KOPT-K1 (cell line): ENCODE results near the gene TRMT44.

Experiments
- H3K27ac ChIP-seq: fragments of 200-600 bp; sonication (generic); 2 replicates; pipeline ENCODE4 v1.5.1; 2016; ENCODE audit warnings: antibody characterized with exemption, mild to moderate bottlenecking, low read depth, low read length; ENCODE audit not compliant: poor library complexity, severe bottlenecking
- H3K36me3 ChIP-seq: fragments of 200-600 bp; sonication (generic); 2 replicates; pipeline ENCODE4 v1.5.1; 2017; ENCODE audit warnings: antibody characterized with exemption, mild to moderate bottlenecking, low read length, moderate library complexity; ENCODE audit not compliant: insufficient read depth
- H3K9me3 ChIP-seq: fragments of 200-600 bp; sonication (generic); 2 replicates; pipeline ENCODE4 v1.5.1; 2017; ENCODE audit warnings: antibody characterized with exemption, low read length, mild to moderate bottlenecking; ENCODE audit not compliant: insufficient read depth, poor library complexity, severe bottlenecking

Gene TRMT44

DNA sequence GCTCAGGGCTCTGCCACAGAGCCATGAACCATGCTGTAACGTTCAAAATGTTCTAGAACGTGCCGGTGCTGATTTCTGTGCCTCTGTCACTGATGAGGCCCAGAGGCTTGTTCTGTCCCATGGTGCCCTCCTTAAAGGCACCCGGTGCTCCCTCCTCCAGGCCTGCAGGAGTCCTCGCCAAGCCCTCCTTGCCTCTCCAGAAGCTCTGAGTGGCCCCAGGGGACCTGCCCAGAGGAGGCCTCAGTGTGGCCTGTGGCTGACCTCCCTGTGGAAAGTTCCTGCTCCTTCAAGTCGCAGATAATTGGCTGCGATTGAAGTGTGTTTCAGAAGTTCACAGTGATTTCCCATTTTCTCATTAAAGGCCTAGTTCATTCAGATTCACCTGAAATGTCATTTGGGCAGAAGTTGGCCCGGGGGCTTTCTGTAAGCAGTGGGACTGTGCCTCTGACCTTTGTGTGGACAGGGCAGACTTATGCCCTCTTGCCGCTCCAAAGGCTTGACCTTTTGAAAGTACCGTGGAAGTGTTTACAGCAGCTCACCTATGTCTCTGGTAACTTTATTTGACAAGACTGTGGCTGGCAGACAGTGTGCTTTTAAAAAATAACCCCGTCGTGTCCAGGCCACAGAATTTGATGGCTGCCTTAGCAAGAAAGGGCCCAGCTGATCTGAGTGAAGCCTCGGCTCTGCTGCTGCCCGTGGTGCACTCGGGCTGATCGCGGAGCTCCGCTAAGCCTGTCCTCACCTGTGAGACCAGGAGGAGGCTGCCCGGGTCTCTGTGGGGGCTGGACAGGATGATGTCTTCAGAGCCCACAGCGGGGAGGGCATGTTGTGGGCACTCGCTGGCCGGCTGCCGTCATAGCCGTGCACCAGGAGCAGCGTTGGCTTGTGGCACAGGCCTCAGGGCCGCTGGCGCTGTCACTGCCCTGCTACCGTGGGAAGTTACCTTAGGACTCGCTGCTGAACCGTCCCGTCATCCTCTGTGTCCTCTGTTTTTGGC is 25.3 kb downstream of the TRMT44 start:
- H3K27ac ChIP-seq, result no peak overlapping the region
- peaks cover 95% of the 10 kb centered on the region for H3K36me3 ChIP-seq
- H3K9me3 ChIP-seq, result no peaks in the 10 kb centered on the region

- Histone ChIP-seq H3K9me3 (no peaks in the 10 kb centered on the region), H3K27ac (no peak overlapping the region), H3K36me3 (peaks cover 96% of the 10 kb centered on the region)
Observed at GRCh38 chr4:8467016-8467415, 26.4 kb downstream of the TRMT44 start.

- Histone ChIP-seq H3K36me3 (peaks cover 89% of the 10 kb centered on the region), H3K27ac (no peak overlapping the region), H3K9me3 (no peaks in the 10 kb centered on the region)
Observed at GRCh38 chr4:8468746-8469535, 28.4 kb downstream of the TRMT44 start.

- peaks cover 83% of the 10 kb centered on the region for H3K36me3 ChIP-seq
- no peaks in the 10 kb centered on the region for H3K9me3 ChIP-seq
- H3K27ac ChIP-seq, result no peak overlapping the region
Observed at GRCh38 chr4:8469550-8469949, 29.0 kb downstream of the TRMT44 start.

- H3K36me3 ChIP-seq, result peaks cover 79% of the 10 kb centered on the region
- no peak overlapping the region for H3K27ac ChIP-seq
Observed at GRCh38 chr4:8470451-8471024, 30.0 kb downstream of the TRMT44 start.

DNA sequence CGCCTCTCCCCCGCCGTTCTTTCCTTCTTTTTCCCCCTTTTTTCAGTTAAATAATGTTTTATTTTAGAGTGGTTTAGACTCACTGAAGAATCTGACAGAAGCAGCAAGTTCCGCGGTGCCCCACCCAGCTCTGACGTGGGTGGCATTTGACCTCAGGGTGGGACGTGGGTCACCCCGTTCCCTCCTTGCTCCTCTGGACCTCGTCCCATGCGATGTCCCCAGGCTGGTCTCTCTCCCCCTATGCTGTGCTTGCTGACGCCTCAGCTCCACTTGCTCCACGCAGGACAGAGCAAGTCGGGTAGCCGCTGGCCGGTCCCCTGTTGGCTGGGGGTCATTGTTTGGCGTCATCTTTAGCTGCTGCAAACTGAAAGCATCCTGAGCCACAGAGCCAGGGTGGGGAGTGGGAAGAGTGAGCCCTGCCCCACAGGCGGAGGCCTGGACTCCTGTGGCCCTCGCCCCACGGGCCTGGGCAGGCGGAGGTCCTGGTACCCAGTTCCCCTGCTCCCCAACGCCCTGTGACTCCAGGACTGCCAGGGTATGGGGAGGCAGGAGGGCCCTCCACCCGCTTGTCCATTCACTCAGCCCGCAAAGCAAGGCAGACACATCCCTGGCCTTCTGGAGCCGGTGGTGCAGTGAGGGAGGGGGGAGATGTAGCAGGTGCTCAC is 30.8 kb downstream of the TRMT44 start:
- peaks cover 79% of the 10 kb centered on the region for H3K36me3 ChIP-seq
- no peak overlapping the region for H3K27ac ChIP-seq
- no peaks in the 10 kb centered on the region for H3K9me3 ChIP-seq

More at GRCh38 chr4:8470451-8471024, 30.0 kb downstream of the TRMT44 start:
- no peaks in the 10 kb centered on the region for H3K9me3 ChIP-seq

GRCh38 chr4:8472158-8472688 is 31.6 kb downstream of the TRMT44 start:
- H3K9me3 ChIP-seq, result no peaks in the 10 kb centered on the region
- H3K27ac ChIP-seq, result no peak overlapping the region
- H3K36me3 ChIP-seq, result peaks cover 79% of the 10 kb centered on the region

DNA sequence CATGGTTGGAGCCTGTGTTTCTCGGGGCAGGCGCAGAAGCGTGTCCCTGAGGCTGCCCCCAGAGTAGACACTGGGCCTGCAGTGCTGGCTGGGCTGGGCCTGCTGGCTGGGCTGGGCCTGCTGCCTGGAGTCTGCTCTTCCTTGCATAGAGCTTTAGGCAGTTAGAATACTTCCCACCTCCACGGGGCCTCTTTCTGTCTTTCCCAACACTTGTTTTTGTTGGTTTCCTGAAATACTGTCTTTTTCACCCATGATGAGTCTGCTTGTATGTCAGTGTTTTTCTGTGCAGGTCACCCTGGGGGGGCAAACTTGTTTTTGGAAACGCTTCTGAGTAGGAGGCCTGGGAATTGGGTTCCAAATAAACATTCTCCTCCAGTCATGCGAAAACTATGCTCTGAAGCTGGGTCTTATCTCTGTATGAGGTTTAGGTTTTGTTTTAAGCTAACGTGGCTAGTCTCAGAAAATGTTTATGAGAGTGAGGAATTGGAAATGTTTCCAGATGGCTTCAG is 32.2 kb downstream of the TRMT44 start:
- H3K9me3 ChIP-seq, result no peaks in the 10 kb centered on the region
- no peak overlapping the region for H3K27ac ChIP-seq
- peaks cover 80% of the 10 kb centered on the region for H3K36me3 ChIP-seq

DNA sequence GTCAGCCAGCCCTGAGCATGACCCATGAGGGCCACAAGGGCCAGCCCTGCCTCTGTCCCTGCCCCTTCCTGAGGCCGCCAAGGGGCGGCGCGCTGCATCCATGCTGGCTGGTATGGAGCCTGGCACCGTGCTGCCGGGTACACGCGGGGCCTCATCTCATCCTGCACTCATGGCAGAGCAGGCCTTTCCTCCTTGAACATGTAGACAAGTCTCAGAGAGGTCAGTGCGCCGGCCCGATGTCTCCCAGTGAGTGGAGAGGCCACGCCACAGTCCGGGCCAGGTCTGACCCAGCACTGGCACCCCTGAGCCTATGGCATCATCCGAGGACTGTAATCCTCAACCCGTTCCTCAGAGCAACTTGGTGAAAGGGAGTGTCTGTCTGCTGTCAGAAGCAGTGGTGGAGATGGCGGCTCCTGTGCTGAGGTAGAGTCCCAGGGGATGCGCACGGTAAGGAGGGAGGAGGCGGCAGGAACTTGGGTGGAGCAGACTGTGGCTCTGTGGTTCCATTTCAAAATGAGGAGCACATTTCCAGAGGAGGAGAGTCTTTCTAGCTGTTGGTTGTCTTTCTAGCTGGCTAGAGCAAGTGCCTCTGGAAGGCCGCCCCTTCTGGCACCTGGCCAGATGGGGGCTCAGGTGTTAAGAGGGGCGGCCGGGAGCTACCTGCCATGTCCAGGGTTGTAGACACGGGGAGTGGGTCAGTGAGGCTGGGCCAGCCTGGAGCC is 32.8 kb downstream of the TRMT44 start:
- Histone ChIP-seq H3K27ac (no peak overlapping the region), H3K9me3 (no peaks in the 10 kb centered on the region), H3K36me3 (peaks cover 80% of the 10 kb centered on the region)

GRCh38 chr4:8473920-8474590 is 33.5 kb downstream of the TRMT44 start:
- H3K36me3 ChIP-seq, result peaks cover 75% of the 10 kb centered on the region
- H3K27ac ChIP-seq, result no peak overlapping the region
- H3K9me3 ChIP-seq, result no peaks in the 10 kb centered on the region

DNA sequence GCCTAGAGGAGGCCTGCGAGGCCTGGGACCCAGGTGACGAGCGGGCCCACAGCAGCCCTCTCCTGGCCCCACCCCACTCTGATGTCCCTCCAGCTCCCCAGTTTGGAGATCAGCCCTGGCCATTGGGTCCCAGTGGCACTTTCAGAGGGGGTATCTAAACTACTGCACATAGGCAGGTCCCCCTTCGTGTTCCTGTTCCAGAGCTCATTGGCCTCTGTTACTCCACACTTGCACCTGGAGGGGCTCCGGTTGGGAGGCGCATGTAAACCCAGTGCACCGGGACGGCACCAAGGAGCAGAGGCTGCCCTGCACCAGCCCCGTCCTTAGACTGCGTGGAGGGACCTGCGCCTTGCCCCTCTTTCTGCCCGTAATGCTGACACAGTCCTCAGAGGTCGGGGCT is 34.3 kb downstream of the TRMT44 start:
- H3K36me3 ChIP-seq, result peaks cover 72% of the 10 kb centered on the region; the same call in 1 of the 2 replicates
- no peak overlapping the region for H3K27ac ChIP-seq

GRCh38 chr4:8475751-8476575 is 35.4 kb downstream of the TRMT44 start:
- no peak overlapping the region for H3K27ac ChIP-seq

More for the DNA sequence above, 34.3 kb downstream of the TRMT44 start:
- no peaks in the 10 kb centered on the region for H3K9me3 ChIP-seq

More at GRCh38 chr4:8475751-8476575, 35.4 kb downstream of the TRMT44 start:
- Histone ChIP-seq H3K36me3 (peaks cover 61% of the 10 kb centered on the region; the same call in 1 of the 2 replicates), H3K9me3 (no peaks in the 10 kb centered on the region)
